ENCODE data around the gene CYP4F12.

GRCh38 chr19:15640294-15640903, 32.5 kb upstream of the CYP4F12 start, which contains the start of gene CYP4F3:
- TF ChIP-seq CTCF (IDR thresholded peaks at IDR 0.05), result no peak
- TF ChIP-seq EZH2 (IDR thresholded peaks at IDR 0.05; ENCODE audit: borderline replicate concordance, insufficient read depth, low read depth, low read length, poor library complexity, severe bottlenecking), result no peak
